ENCODE measurements around the gene VSIG10L. TPM values are rescaled to one million over a fixed set of nuclear protein-coding genes. Genes with fewer than 3 reads are reported as not detected.

VSIG10L gene
- polyA plus RNA-seq, 2 of the 4 experiments (the other 2 are of a cell fraction), result 6.7 to 9.2 TPM

- no peak; a peak in 2 of 6 replicates for ATAC-seq
- TF ChIP-seq CBX8 (IDR thresholded peaks at IDR 0.05) (no peak), HOXB5 (CRISPR knock-in tag; IDR thresholded peaks at IDR 0.05) (no peak), HEYL (CRISPR knock-in tag; IDR thresholded peaks at IDR 0.05) (no peak), TFCP2L1 (CRISPR knock-in tag; IDR thresholded peaks at IDR 0.05) (no peak), JUN (IDR thresholded peaks at IDR 0.05) (no peak), NFE2L2 (conservative IDR thresholded peaks at IDR 0.05; ENCODE audit: low read length) (no peak), EHF (CRISPR knock-in tag; IDR thresholded peaks at IDR 0.05) (no peak), SMC3 (IDR thresholded peaks at IDR 0.05) (no peak), RNF2 (IDR thresholded peaks at IDR 0.05; ENCODE audit: borderline replicate concordance, low read depth) (no peak), E2F6 (IDR thresholded peaks at IDR 0.05; ENCODE audit: borderline replicate concordance, low read depth) (no peak), HDAC2 (IDR thresholded peaks at IDR 0.05) (no peak), MAZ (IDR thresholded peaks at IDR 0.05; ENCODE audit: borderline replicate concordance, low read depth, low read length) (no peak), BHLHE40 (IDR thresholded peaks at IDR 0.05; ENCODE audit: low read depth, low read length) (no peak), BCL3 (IDR thresholded peaks at IDR 0.05) (no peak)
- TF ChIP-seq, protein P1, sequence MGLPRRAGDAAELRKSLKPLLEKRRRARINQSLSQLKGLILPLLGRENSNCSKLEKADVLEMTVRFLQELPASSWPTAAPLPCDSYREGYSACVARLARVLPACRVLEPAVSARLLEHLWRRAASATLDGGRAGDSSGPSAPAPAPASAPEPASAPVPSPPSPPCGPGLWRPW (IDR thresholded peaks at IDR 0.05), result no peak
Measured at GRCh38 chr19:51319649-51320279, 22.2 kb downstream of the VSIG10L start.

DNA sequence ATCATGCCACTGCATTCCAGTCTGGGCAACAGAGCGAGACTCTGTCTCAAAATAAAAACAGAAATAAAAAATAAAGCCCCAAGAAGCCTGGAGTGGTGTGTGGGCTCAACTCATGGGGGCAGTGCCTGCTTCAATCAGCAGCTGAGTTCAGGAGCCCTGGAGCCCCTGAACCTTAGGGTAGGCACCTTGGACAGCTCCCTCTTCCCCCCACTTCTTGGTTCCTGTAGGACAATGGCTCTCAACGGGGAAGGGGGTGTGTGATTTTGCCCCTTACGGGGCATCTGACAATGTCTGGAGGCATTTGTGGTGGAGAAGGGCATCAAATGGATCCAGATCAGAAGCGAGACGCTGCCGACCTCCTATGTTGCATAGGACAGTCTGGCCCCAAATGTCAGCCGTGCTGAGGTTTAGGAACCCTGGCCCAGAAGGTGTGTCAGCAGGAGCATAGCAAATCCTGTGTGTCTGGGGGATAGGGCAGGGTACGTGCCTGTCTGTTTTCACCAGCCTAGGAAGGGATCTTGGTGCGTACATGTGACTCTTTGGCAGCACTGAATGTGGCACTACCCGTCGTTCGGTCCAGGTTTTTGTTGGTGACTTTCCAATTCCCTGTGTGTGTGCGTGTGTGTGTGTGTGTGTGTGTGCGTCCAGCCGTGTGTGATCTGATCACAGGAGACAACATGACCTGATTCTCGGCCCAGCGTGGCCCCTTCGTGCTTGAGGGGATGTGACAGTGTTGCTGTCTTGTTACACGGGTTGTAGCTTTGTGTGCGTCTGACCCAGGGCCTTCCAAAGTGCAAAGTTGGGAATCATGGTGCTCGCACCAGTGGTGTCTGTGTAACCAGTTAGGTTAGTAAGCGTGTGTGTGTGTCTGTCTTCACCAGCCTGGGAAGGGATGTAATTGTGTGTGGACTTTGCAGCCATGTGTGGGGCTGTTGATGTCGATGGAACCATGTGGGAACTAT lies 23.0 kb downstream of the VSIG10L start:
- H3K4me2 ChIP-seq, result no peak overlapping the region
- ChIA-PET POLR2A (interaction anchor here (0.5 kb wide), 1 partner anchor 385 kb away, joined by 4 read pairs; no protein-coding TSS in a partner anchor), CTCF (interaction anchor here (0.6 to 1.3 kb wide), 2 partner anchors 40 to 99 kb away, joined by 3 read pairs; partner anchors contain the start of gene SIGLEC10)
- FAIRE-seq (no peak), ATAC-seq (no peak; a peak in 2 of 6 replicates), DNase-seq (ENCODE audit: low read depth in 1 of 2, low spot score in 1 of 2) (no peak)
- TF ChIP-seq RFX5 (IDR thresholded peaks at IDR 0.05), result no peak
- TF ChIP-seq, protein P2, sequence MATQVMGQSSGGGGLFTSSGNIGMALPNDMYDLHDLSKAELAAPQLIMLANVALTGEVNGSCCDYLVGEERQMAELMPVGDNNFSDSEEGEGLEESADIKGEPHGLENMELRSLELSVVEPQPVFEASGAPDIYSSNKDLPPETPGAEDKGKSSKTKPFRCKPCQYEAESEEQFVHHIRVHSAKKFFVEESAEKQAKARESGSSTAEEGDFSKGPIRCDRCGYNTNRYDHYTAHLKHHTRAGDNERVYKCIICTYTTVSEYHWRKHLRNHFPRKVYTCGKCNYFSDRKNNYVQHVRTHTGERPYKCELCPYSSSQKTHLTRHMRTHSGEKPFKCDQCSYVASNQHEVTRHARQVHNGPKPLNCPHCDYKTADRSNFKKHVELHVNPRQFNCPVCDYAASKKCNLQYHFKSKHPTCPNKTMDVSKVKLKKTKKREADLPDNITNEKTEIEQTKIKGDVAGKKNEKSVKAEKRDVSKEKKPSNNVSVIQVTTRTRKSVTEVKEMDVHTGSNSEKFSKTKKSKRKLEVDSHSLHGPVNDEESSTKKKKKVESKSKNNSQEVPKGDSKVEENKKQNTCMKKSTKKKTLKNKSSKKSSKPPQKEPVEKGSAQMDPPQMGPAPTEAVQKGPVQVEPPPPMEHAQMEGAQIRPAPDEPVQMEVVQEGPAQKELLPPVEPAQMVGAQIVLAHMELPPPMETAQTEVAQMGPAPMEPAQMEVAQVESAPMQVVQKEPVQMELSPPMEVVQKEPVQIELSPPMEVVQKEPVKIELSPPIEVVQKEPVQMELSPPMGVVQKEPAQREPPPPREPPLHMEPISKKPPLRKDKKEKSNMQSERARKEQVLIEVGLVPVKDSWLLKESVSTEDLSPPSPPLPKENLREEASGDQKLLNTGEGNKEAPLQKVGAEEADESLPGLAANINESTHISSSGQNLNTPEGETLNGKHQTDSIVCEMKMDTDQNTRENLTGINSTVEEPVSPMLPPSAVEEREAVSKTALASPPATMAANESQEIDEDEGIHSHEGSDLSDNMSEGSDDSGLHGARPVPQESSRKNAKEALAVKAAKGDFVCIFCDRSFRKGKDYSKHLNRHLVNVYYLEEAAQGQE (IDR thresholded peaks at IDR 0.05), result peak; percentile 78
- H3K4me3 ChIP-seq, result no peak overlapping the region
- no peak overlapping the region for H3K27ac ChIP-seq
- 23% methylated on average over 20 of the region's 23 CpGs for WGBS (ENCODE audit: missing lambda C conversion rate)
- no peaks in the 10 kb centered on the region; the same call in 2 of the 3 replicates for H3K4me1 ChIP-seq
- peaks cover 10% of the 10 kb centered on the region for H3K9me3 ChIP-seq

More at GRCh38 chr19:51319649-51320279, 22.2 kb downstream of the VSIG10L start:
- peaks cover 4% of the 10 kb centered on the region for H3K9me3 ChIP-seq
- H3K4me1 ChIP-seq, result no peaks in the 10 kb centered on the region; the same call in 2 of the 3 replicates
- ChIA-PET POLR2A (no interaction called here), CTCF (interaction anchor here (1.3 kb wide), 1 partner anchor 98 kb away, joined by 3 read pairs; the partner anchor contains the start of gene SIGLEC10)
- DNase-seq (ENCODE audit: low read depth in 1 of 2, low spot score in 1 of 2) (no peak), FAIRE-seq (no peak)
- 70% methylated on average over 13 of the region's 14 CpGs for WGBS (ENCODE audit: missing lambda C conversion rate)
- H3K4me3 ChIP-seq, result no peak overlapping the region
- no peak overlapping the region for H3K4me2 ChIP-seq
- H3K27ac ChIP-seq, result no peak overlapping the region
